Caco-2 (cell line): ENCODE results near the gene HIPK2. TPM values are rescaled to one million over a fixed set of nuclear protein-coding genes. Genes with fewer than 3 reads are reported as not detected.

Source experiments
- BruUV-seq: library from RNA; stranded (reverse); fragments of 400-500 nt; replicated peaks from 2 replicates; lab custom pipeline; 2021; lab: Mats Ljungman, UMichigan
- CTCF ChIA-PET: fragments of 300-600 bp; sonication (Branson Sonifier 250); formaldehyde crosslinking; loops from one replicate; lab custom pipeline; 2022; ENCODE audit warnings: antibody characterized with exemption; lab: Charles Lee
- POLR2A ChIA-PET: fragments of 300-600 bp; sonication (Branson Sonifier 250); formaldehyde crosslinking; loops from one replicate; lab custom pipeline; 2022; ENCODE audit warnings: antibody characterized with exemption; lab: Charles Lee
- DNase-seq, 2 experiments: peaks; one replicate each; pipeline versions ENCODE4 v3.0.0 to v3.0.0-alpha.2; 2020 to 2022
- H3K27me3 ChIP-seq: replicated peaks from 2 replicates; pipeline ENCODE4 v1.6.0; 2011; ENCODE audit warnings: low read length; ENCODE audit not compliant: control insufficient read depth, insufficient read depth
- H3K36me3 ChIP-seq: 2 replicates; pipeline ENCODE4 v1.5.1; 2011; ENCODE audit warnings: low read length; ENCODE audit not compliant: control insufficient read depth, insufficient read depth
- H3K4me1 ChIP-seq: fragments of 250-450 bp; sonication (Bioruptor Pico); 2 replicates; pipeline ENCODE4 v1.5.1; 2020; ENCODE audit warnings: mild to moderate bottlenecking
- H3K4me3 ChIP-seq: 2 replicates; pipeline ENCODE4 v1.5.1; 2011; ENCODE audit warnings: low read depth, mild to moderate bottlenecking, control low read depth, low read length
- H3K9me3 ChIP-seq: fragments of 250-450 bp; sonication (Bioruptor Pico); 2 replicates; pipeline ENCODE4 v1.5.1; 2020; ENCODE audit warnings: mild to moderate bottlenecking, moderate library complexity
- H3K27ac Mint-ChIP-seq: one replicate; pipeline ENCODE4 v1.8.0; 2022; ENCODE audit warnings: mixed read lengths; ENCODE audit not compliant: unreplicated experiment
- H3K27me3 Mint-ChIP-seq: one replicate; pipeline ENCODE4 v1.8.0; 2022; ENCODE audit warnings: mixed read lengths; ENCODE audit not compliant: insufficient read depth, unreplicated experiment
- H3K36me3 Mint-ChIP-seq: one replicate; pipeline ENCODE4 v1.8.0; 2022; ENCODE audit warnings: mild to moderate bottlenecking, mixed read lengths; ENCODE audit not compliant: insufficient read depth, unreplicated experiment
- H3K4me1 Mint-ChIP-seq: one replicate; pipeline ENCODE4 v1.8.0; 2022; ENCODE audit warnings: low read depth, mixed read lengths; ENCODE audit not compliant: unreplicated experiment
- H3K4me3 Mint-ChIP-seq: one replicate; pipeline ENCODE4 v1.8.0; 2022; ENCODE audit warnings: mild to moderate bottlenecking, moderate library complexity, mixed read lengths; ENCODE audit not compliant: unreplicated experiment
- H3K9me3 Mint-ChIP-seq: one replicate; pipeline ENCODE4 v1.8.0; 2022; ENCODE audit warnings: mixed read lengths; ENCODE audit not compliant: unreplicated experiment
- intact Hi-C: fragments of 100-400 bp; cut with micrococcal nuclease; formaldehyde crosslinking; loops from one replicate; pipeline ENCODE4 v1.10.0; 2022; ENCODE audit not compliant: unreplicated experiment
- total RNA-seq: library from RNA; stranded (reverse); gene quantifications from 2 replicates; pipeline ENCODE4 v1.2.3, GENCODE V29; 2022
- TF ChIP-seq, protein P1 (sequence below), 2 experiments: fragments of 200-600 bp in 1 of 2; IDR thresholded peaks; 1 replicate in 1 of 2; 2 replicates in 1 of 2; pipeline versions ENCODE4 v1.5.1 to v1.8.0; 2011 to 2022; ENCODE audit warnings: antibody characterized with exemption in 1 of 2, control low read depth in 1 of 2, inconsistent platforms in 1 of 2, low read depth in 1 of 2, low read length in 1 of 2, mild to moderate bottlenecking in 1 of 2, moderate library complexity in 1 of 2; ENCODE audit not compliant: insufficient read depth in 1 of 2, severe bottlenecking in 1 of 2, unreplicated experiment in 1 of 2

The HIPK2 gene
- total RNA-seq, 1 experiment from 2014 or later = 42.8 TPM

DNA sequence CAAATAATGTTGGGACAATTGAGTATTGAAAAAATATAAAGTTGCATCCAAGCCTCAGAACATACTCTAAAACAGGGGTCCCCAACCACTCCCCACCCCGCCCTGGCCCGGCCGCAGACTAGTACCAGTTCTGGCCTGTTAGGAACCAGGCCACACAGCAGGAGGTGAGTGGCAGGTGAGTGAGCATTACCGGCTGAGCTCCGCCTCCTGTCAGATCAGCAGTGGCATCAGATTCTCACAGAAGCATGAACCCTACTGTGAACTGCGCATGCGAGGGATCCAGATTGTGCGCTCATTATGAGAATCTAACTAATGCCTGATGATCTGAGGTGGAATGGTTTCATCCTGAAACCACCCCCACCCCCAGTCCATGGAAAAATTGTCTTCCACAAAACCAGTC lies 19.4 kb downstream of the HIPK2 start:
- ChIA-PET CTCF (interaction anchor here (1.6 kb wide), 1 partner anchor 20 kb away, joined by 3 read pairs; the partner anchor contains the start of gene HIPK2), POLR2A (no interaction called here)
- Mint-ChIP-seq H3K36me3 (no peaks in the 10 kb centered on the region), H3K27ac (no peak overlapping the region), H3K4me3 (no peak overlapping the region), H3K9me3 (no peaks in the 10 kb centered on the region), H3K27me3 (no peaks in the 10 kb centered on the region), H3K4me1 (peaks cover 16% of the 10 kb centered on the region)
- Histone ChIP-seq H3K4me1 (peaks cover 9% of the 10 kb centered on the region), H3K4me3 (no peak overlapping the region), H3K9me3 (no peaks in the 10 kb centered on the region), H3K27me3 (no peaks in the 10 kb centered on the region), H3K36me3 (no peaks in the 10 kb centered on the region)
- no TSS peak for BruUV-seq
- TF ChIP-seq, protein P1, sequence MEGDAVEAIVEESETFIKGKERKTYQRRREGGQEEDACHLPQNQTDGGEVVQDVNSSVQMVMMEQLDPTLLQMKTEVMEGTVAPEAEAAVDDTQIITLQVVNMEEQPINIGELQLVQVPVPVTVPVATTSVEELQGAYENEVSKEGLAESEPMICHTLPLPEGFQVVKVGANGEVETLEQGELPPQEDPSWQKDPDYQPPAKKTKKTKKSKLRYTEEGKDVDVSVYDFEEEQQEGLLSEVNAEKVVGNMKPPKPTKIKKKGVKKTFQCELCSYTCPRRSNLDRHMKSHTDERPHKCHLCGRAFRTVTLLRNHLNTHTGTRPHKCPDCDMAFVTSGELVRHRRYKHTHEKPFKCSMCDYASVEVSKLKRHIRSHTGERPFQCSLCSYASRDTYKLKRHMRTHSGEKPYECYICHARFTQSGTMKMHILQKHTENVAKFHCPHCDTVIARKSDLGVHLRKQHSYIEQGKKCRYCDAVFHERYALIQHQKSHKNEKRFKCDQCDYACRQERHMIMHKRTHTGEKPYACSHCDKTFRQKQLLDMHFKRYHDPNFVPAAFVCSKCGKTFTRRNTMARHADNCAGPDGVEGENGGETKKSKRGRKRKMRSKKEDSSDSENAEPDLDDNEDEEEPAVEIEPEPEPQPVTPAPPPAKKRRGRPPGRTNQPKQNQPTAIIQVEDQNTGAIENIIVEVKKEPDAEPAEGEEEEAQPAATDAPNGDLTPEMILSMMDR (IDR thresholded peaks at IDR 0.05; ENCODE audit: insufficient read depth in 1 of 2, low read depth in 1 of 2, low read length in 1 of 2, severe bottlenecking in 1 of 2, unreplicated experiment in 1 of 2) = no peak
- no peak for DNase-seq
- intact Hi-C loops = no loop called here

DNA sequence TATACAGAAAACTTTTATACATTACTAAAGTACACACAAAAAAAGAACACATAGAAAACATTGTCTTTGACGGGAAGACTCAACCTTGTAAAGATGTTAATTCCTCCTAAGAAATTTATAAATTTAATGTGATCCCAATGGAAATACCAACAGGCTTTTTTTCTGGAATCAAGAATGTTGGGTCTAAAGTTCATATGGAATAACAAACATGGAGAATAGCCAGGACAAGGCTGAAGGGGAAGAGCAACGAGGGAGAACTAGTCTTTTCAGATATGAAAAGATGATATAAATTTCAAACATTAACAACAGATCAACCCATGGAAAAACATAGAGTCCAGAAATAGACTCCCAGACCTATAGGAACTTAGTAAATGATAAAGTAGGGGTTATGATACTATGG lies 19.8 kb downstream of the HIPK2 start:
- H3K36me3 Mint-ChIP-seq = no peaks in the 10 kb centered on the region
- no peaks in the 10 kb centered on the region for H3K27me3 ChIP-seq
- peaks cover 9% of the 10 kb centered on the region for H3K4me1 ChIP-seq
- intact Hi-C loops = no loop called here
- H3K27me3 Mint-ChIP-seq = no peaks in the 10 kb centered on the region
- no peaks in the 10 kb centered on the region; the same call in 1 of the 2 replicates for H3K36me3 ChIP-seq
- no peak for DNase-seq
- CTCF ChIA-PET = interaction anchor here (1.6 kb wide), 1 partner anchor 20 kb away, joined by 3 read pairs; the partner anchor contains the start of gene HIPK2
- H3K4me3 Mint-ChIP-seq = no peak overlapping the region
- POLR2A ChIA-PET = no interaction called here
- TF ChIP-seq, protein P1 (IDR thresholded peaks at IDR 0.05; ENCODE audit: insufficient read depth in 1 of 2, low read depth in 1 of 2, low read length in 1 of 2, severe bottlenecking in 1 of 2, unreplicated experiment in 1 of 2) = no peak
- peaks cover 16% of the 10 kb centered on the region for H3K4me1 Mint-ChIP-seq
- H3K4me3 ChIP-seq = no peak overlapping the region
- BruUV-seq = no TSS peak
- no peaks in the 10 kb centered on the region for H3K9me3 ChIP-seq
- H3K27ac Mint-ChIP-seq = no peak overlapping the region
- H3K9me3 Mint-ChIP-seq = no peaks in the 10 kb centered on the region

DNA sequence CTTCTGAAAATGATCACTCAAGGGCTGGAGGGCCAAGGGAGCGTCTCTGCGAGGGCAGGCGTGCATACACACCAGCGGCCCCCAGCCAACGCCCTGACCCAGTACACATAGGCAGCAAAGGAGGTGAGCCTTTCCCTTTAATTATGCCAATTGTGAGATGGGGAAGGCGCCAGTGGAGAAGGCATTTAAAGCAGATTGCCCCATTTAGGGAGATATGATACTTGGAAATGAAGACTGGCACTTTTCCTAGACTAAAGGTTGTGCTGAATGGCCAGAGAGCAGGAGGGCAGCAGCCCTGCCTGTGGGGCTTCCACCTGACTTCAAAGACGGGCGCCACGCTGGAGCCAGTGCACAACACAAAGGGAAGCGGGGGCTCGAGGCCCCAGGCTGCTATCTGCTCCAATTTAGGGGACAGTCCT lies 24.1 kb downstream of the HIPK2 start:
- no peaks in the 10 kb centered on the region; the same call in 1 of the 2 replicates for H3K36me3 ChIP-seq
- peaks cover 9% of the 10 kb centered on the region for H3K4me1 ChIP-seq
- Mint-ChIP-seq H3K36me3 (no peaks in the 10 kb centered on the region), H3K9me3 (no peaks in the 10 kb centered on the region), H3K4me1 (peaks cover 17% of the 10 kb centered on the region), H3K27me3 (no peaks in the 10 kb centered on the region), H3K27ac (no peak overlapping the region), H3K4me3 (no peak overlapping the region)
- CTCF ChIA-PET = no interaction called here
- TF ChIP-seq, protein P1 (IDR thresholded peaks at IDR 0.05; ENCODE audit: insufficient read depth in 1 of 2, low read depth in 1 of 2, low read length in 1 of 2, severe bottlenecking in 1 of 2, unreplicated experiment in 1 of 2) = no peak
- no TSS peak for BruUV-seq
- H3K9me3 ChIP-seq = no peaks in the 10 kb centered on the region
- DNase-seq = no peak
- no peaks in the 10 kb centered on the region for H3K27me3 ChIP-seq
- intact Hi-C loops = no loop called here
- H3K4me3 ChIP-seq = no peak overlapping the region
- POLR2A ChIA-PET = no interaction called here
